Stimulated activated CD8-positive, alpha-beta memory T cell treated with anti-CD3 and anti-CD28 coated beads, Interleukin-7, amount 100 ng/mL, for 1 hour (primary cell): ENCODE data around the gene SUCLA2.
"Not testable (repeated sequence)": the region's sequence is repeated elsewhere in the genome, so short reads cannot be mapped to it uniquely, and the experiment has no call there.

Experiments used
- DNase-seq, 2 donors: peaks; one replicate each; pipeline ENCODE4 v3.0.0-alpha.2; 2020; ENCODE audit warnings: low read depth in 2 of 2

The SUCLA2 gene

DNA sequence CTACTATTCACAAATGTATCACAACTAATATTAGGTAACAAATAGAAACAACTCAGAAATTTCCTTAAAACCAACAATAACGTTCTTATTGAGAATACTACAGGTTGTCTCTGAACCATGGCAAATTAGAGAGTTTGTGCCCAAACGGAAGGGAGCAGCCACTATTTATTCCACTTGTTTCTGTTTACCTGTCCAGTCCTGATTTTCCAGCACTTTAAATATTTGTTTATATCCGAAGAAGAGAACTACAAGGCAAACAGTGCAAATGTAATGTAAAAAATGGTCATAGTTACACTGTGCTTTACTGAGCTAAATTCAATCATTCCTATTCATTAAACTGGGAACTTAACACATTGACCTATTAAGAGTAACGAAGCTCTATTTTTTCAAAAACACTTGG lies 9.2 kb downstream of the SUCLA2 start:
- no peak for DNase-seq

DNA sequence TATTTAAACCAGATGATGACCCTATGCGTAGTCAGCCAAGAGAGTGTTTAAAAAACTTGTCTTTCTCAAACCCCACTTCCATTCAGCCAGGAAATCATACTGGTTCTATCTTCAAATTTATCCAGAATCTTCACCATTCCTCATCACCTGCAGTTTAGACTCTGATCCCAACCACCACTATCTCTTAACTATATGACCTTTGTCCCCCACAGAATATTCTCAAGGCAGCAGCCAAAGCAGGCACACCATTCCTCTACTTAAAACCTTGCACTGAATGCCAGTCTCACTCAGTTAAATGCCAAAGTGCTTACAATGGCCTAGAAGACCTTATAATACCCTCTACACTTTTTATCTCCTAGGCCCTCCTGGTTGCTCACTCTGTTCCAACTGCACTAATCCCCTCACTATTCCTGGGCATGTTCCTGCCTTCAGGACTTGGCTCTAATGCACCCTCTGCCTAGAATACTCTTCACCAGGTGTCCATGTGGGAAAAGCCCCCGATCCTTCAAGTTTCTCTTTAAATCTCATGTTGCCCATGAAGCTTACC lies 10.1 kb downstream of the SUCLA2 start:
- DNase-seq, result no peak

DNA sequence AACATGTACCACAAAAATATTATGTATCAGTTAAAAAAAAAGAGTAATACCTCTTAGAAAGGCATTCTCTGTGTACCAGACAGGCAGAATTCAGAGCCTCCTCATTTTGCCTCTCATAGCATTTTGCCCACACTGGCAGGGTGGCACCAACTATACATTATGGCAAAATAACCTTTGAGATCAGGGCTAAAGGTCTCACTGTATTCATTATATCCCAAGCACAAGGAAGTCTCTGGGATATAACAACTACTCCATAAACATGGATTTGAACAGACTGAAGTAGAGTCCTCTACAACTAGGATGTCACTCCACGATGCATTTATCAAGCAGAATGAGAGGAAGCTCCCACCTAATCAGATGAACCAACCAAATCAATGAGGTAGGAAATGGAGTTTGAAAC lies 10.6 kb downstream of the SUCLA2 start:
- no peak for DNase-seq

DNA sequence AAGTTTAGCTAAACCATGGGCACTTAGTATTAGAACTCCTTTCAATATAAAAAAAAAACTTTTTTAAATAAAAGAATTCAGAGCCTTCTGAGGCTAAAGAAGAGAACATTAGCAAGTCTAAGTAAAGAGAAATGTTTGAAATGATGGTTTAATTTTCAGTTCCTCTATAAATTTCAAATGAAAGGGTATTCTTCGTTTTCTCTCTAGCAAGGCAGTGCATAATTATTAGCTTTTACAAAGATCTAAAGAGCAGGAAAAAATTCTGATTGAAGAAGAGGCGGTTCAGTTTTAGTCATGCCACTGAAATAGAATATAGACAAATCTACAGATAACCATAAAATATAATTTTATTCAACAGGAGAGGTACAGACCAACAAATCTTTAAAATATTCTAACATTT lies 18.0 kb downstream of the SUCLA2 start:
- DNase-seq, result no peak

DNA sequence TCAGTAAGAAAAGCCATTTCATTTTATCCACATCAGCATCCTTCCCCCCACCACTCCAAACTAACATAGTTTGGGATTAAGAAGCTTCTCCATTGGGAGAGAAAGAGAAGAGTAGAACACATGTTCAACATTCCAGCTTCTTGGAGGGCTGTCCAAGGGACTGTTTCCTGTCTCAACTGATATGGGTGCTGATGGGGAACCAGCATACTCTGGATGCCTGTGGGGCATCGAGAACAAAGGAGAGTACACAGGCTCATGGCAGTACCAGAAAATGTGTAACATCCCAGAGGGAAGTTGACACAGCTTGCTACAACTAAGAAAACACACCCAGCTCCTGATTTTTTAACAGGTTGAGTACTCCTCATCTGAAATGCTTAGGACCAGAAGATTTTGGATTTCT lies 24.7 kb downstream of the SUCLA2 start:
- no peak for DNase-seq

DNA sequence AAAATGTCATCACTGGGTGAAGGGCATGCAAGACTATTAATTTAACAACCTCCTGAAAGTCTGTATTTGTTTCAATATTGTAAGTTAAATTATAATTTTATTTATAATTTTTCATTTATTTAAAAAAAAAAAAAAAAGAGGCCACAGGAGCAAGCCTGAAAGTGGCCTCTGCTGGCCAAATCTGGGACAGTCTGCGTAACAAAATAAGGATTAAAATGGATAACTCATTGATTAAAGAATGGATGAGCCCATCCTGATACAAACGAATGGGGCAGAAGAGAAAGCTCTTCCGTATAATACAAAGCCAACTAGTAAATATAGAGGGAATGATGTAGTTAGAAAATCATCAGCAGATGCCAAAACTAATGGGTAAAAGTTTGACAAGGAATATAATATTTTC lies 36.2 kb downstream of the SUCLA2 start:
- DNase-seq, result no peak

DNA sequence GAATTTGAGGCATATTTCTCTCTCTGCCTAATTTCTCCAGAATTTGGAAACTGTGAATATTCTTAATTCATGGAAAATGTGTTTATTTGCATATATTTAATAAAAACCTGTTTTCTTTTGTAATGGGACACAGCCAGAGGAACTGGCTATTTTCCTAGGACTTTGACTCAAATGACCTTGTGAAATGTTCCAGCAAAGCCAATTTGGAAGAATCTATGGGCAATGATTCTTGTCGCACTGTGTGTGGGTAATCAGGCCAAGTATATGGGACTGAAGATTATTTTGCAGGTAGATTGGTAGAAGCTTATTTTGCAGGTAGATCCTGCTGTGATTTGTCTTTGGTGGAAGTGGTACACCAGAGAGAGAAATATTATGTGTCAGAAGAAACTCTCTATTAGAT lies 38.8 kb downstream of the SUCLA2 start:
- DNase-seq, result no peak

DNA sequence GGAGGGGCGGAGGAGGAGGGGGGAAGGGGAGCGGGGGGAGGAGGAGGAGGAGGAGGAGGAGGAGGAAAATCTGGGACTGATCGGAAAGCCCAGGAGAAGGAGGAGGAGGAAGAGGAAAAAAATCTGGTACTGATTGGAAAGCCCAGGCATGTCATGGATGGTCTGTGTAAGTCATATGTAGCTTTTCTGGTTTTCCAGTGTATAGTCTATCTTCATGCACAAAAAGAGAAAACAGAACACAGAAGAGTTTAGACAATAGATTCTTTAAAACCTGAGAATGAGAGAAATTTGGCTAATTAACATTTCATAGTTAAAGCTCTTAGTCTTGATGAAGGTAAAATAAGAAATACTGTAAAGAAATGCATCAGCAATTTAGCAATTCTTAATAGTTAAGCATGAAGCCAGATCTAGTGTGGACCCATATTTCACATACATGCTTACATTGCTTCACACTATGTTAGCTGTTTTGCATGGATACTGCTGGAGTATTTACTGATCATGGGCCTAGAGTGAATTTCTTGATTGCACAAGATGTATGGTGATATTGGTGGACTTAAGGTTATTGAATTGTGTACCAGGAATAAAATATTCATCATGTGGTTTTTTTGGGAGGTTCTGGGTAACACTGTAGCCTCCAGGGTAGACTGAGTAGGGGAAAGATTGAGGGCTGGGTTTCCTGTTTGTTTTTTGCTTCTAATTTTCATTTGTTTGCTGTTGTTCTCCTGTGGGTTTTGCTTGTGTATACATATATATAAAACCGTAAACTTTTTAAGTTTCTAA lies 41.4 kb downstream of the SUCLA2 start:
- DNase-seq, result no peak

DNA sequence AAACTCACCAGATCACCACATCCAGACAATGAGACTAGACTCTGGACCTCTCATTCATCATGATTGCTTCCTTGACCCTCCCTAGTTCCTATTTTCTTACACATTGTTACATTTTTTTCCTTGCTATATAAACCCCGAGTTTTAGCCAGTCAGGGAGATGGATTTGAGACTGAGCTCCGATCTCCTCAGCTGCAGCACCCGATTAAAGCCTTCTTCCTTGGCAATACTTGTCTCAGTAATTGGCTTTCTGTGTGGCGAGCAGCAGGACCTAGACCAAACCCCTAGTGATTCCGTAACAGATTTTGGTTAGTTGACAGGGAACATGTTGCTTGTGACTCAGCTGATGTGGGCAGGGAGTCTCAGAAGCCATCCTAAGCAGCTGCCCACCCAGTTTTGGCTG lies 44.0 kb downstream of the SUCLA2 start:
- DNase-seq, result no peak

DNA sequence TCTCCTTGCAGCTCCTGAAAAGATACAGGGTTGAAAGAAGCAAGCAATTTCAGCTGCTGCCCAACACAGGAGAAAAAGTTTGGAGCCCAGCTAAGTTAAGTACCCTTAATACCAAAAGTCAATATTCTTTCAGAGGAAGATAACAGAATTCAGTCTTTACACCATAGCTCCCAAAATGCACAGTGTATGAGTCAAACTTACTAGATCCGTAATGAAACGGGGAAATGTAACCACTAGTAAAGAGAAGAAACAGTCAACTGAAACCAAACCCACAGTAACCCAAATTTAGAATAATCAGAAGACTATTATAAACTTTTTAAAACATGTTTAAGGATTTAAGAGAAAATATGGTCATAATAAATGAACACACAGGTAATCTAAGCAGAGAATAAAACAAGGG lies 45.2 kb downstream of the SUCLA2 start:
- DNase-seq, result no peak

DNA sequence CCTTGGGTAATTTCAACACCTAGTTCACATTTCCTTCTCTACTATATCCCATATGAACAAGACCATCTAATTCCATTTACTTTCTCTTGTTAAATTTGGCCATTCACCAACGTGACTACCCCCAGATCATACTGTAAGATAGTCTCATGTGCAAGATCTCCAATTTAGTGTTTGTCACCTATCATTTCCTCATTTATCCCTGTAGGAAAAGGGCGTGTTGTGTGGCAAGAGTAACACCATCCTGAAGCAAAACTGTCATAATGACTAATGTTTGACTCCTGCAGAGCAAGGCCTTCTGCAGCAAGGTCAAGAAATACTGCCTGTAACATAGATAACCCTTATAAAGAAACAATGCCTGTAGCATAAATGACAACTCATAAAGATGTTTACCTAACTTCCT lies 51.3 kb downstream of the SUCLA2 start:
- no peak for DNase-seq

DNA sequence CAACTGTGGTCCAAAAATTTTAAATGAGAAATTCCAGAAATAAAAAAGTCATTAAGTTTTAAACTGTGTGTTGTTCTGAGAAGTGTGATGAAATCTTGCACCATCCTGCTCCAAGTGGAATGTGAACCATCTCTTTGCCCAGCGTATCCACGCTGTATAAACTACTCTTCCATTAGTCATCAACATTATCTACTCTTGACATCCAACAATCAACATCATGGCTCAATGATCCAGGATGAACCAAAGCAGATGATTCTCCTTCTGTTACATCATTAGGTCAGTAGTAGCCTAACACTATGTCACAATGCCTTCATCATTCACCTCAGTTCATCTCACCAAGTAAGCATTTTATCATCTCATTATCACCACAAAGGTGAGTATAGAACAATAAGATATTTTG lies 55.3 kb downstream of the SUCLA2 start:
- no peak for DNase-seq

DNA sequence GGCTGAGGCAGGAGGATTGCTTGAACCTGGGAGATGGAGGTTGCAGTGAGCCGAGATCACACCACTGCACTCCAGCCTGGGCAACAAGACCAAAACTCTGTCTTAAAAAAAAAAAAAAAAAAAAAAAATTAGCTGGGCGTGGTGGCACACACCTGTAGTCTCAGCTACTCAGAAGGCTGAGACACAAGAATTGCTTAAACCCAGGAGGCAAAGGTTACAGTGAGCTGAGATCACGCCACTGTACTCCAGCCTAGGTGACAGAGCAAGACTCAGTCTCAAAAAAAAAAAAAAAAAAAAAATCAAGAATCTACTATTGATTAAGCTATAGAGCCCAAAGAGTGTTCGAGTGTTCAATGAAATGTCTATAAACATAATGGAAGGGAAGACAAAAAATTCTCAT lies 55.9 kb downstream of the SUCLA2 start:
- not testable (repeated sequence) for DNase-seq

DNA sequence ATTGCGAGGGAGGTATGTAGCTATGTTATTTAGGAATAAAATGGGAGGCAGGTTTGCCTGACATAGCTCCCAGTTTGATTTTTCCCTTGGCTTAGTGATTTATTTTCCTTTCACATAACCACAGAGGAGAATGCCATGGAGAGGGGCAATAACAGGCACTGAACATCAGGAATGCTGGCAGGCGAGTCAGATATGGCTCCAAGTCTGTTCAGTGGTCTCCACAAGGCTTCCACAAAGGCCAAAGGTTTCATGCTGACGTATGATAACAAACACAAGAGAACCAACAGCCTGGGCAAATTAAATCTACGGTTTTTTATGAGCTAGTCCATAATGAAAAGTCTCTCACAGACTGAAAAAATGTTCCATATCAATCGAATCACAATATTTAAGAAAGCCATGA lies 66.7 kb downstream of the SUCLA2 start:
- DNase-seq, result no peak

DNA sequence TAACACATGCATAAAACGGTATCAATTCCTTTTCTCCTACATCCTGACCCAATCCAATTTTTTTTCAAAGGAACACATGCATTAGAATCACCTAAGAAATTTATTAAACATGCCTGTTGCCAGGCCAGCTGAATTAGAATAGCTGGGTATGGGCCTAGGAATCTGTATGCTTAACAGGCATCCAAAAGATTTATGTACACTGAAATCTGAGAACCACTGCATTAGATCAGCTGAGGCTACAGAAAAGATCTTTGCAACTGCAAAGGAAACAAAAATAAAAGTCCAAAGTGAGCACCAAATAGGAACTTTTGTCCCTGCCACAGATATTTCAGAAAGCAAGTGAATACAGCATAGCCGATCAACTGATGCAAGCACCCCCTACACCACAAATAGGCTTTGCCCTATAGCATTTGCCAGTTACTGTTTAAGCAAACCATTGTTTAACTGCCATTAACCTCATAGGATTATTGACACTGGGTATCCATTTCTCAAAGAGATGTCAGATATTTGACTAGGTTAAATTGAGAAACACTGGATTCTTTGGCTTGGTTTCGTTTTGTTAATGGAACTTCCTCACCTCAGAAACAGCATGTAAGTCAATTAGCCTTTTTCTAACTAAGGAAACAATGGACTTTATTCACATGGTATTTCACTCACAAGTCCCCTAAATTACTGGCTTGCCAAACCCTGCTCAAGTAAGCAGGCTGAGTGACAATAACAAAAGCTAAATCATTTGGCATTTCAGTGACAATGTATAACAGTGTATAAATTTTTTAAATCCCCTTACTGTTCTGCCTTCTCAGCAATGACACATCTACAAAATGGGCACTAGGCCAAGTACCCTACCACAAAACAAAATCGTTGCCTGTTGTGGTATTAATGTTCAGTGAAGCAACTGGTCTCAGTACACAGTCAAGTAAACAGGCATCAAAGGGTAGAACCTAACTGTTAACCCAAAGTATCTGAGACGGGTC lies 67.8 kb downstream of the SUCLA2 start:
- no peak for DNase-seq

DNA sequence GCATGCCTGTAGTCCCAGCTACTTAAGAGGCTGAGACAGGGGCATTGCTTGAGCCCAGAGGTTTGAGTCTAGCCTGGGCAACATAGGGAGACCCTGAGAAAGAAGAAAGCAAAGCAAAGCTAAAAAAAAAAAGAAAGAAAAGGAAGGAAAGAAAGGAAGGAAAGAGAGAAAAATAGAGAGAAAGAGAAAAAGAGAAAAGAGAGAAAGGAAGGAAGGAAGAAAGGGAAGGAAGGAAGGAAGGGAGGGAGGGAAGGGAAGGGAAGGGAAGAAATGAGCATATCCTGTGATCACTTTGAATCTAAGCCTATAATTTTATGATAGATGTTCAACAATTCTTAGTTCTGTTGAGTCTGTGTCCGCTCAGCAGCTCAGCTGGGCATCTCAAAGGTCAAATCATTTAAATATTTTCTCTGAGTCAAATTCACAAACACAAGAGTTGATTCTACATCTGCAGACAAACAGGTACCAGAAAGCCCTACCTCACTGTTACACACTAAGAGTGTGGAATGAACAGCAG lies 70.4 kb downstream of the SUCLA2 start:
- DNase-seq, result no peak

DNA sequence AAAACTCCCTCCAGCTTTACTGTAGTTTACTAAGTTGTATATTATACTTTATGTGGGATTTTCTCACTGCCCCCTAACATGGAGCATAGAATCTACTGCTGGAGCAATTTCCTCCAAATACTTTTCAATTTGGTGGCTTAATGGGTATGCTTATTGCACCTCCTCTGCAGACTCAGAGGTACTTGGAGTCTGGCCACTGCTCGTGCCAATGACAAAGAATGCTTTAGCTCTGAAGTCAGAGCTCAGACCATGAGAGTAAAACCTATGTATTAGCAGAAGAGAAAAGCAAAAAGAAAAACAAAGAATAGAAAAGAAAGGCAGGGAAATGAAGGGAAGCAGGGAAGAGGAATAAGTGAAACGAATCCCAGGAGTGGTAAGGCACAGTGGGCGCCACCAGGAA lies 71.9 kb downstream of the SUCLA2 start:
- DNase-seq, result no peak

DNA sequence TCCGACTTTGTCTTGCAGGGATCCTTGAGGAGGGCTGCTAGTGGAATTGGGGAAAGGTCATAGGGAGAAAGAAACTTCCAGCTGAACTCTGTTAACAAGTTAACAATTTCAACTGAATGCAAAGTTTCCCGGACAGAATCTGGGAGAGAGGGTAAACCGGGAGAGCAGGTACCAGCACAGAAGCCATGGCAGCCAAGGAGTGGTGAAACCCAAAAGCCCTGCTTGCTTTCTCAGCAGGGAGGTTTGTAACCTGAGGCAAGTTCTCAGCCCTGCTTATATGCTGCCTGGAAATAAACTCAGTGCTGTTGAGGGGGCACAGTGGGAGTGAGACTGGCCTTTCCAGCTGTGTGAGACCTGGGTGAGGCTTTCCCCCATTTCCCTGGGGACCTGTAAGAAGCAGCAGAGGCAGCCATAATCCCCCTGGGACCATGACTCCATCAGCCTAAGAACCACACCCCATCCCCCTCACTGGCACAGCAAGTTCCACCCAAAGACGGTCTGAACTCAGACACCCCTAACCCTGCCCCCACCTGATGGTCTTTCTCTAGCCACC lies 84.0 kb downstream of the SUCLA2 start:
- DNase-seq, result no peak

DNA sequence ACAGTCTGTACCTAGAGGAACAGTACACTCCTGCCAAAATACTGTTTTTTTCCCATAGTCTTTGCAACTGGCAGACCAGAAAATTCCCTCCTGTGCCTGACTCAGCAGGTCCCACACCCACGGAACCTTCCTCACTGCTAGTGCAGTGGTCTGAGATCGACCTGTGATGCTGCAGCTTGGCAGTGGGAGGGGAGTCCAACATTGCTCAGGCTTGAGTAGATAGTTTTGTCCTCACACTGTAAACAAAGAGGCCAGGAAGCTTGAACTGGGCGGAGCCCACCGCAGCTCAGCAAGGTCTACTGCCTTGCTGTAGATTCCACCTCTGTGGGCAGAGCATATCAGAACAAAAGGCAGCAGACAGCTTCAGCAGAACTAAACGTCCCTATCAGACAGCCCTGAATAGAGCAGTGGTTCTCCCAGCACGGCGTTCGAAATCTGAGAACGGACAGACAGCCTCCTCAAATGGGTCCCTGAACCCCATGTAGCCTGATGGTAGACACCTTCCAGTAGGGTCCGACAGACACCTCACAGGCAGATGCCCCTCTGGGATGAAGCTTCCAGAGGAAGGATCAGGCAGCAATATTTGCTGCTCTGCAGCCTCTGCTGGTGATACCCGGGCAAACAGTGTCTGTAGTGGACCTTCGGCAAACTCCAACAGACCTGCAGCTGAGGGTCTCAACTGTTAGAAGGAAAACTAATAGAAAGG lies 92.7 kb downstream of the SUCLA2 start:
- DNase-seq, result no peak

DNA sequence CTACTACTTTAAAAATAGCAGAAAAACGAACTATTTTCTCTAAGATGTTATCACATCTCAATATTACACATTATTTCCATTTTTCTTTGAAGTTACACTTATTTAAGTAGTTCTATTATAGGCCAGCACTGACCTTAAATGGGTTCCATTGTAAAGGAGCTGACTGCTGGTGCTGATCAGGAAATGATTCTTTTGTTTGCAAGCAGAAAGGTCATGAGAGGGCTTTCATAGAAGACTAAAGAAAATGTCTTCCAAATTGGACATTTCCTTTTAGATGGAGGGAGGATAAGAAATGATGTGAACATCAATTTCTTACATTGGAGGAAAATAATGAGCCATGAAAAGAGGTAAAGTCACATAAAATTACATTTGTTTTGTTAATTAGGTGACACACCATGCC lies 96.2 kb downstream of the SUCLA2 start:
- DNase-seq, result no peak

DNA sequence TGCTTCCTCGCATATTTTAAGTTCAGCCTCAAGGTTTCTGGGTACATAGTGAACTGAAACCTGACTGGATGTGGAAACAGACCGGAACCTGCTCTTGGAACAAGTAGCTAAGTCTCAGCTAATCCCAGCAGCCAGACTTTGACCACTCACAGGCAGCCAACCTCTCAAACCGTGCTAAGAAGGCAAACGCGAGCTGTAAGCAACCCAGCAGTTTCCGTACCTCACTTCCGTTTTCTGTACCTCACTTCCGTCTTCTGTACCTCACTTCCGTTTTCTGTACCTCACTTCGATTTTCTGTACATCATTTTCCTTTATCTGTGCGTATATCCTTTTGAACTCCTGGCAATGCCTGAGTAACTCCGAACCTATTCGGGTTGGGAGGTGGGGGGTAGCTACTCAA lies 96.8 kb downstream of the SUCLA2 start:
- no peak for DNase-seq

DNA sequence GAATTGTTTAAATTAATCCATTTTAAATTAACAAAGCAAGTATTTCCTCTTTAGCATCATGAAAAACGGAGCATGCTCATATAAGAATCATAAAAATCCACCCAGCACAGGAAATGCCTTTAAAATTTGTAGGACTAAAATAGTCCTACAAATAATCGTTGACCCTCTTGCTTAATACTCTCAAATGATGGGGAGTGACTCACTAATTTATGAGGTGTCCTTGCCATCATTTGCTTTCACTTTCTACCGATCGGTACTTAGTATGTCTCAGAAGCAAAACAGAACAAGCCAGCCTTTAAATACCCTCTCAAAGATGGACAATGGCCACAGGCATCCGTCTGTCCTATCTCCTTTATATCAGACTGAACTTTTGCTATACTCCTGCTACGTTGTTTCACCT lies 97.2 kb downstream of the SUCLA2 start:
- no peak for DNase-seq
